Smooth muscle cell (in vitro differentiated cells): ENCODE measurements around the gene RHBG. TPM values are rescaled to one million over a fixed set of nuclear protein-coding genes. Genes with fewer than 3 reads are reported as not detected.

Source experiments
- DNase-seq: peaks from one replicate; lab custom pipeline; 2025; ENCODE audit not compliant: unreplicated experiment; lab: John Stamatoyannopoulos, UW
- H2AFZ ChIP-seq: fragments of 200-600 bp; sonication (generic); 2 replicates; pipeline ENCODE4 v1.6.0; 2016; ENCODE audit warnings: antibody characterized with exemption, low read depth, mild to moderate bottlenecking
- H3F3A ChIP-seq: fragments of 200-600 bp; sonication (generic); 2 replicates; pipeline ENCODE4 v1.6.0; 2017; ENCODE audit warnings: antibody characterized with exemption, low read depth
- H3K27ac ChIP-seq: fragments of 200-600 bp; sonication (generic); 2 replicates; pipeline ENCODE4 v1.5.1; 2016; ENCODE audit warnings: low read depth, mild to moderate bottlenecking
- H3K27me3 ChIP-seq: fragments of 200-600 bp; sonication (generic); 2 replicates; pipeline ENCODE4 v1.6.1; 2016; ENCODE audit warnings: low read depth, mild to moderate bottlenecking
- H3K36me3 ChIP-seq: fragments of 200-600 bp; sonication (generic); 2 replicates; pipeline ENCODE4 v1.5.1; 2016; ENCODE audit warnings: low read depth
- H3K4me1 ChIP-seq: fragments of 200-600 bp; sonication (generic); 2 replicates; pipeline ENCODE4 v1.5.1; 2016; ENCODE audit warnings: low read depth
- H3K4me2 ChIP-seq: fragments of 200-600 bp; sonication (generic); 2 replicates; pipeline ENCODE4 v1.6.0; 2016; ENCODE audit warnings: mild to moderate bottlenecking
- H3K4me3 ChIP-seq: fragments of 200-600 bp; sonication (generic); 2 replicates; pipeline ENCODE4 v1.5.1; 2016; ENCODE audit warnings: mild to moderate bottlenecking
- H3K79me2 ChIP-seq: fragments of 200-600 bp; sonication (generic); 2 replicates; pipeline ENCODE4 v1.6.0; 2016; ENCODE audit warnings: low read depth, mild to moderate bottlenecking
- H3K9ac ChIP-seq: fragments of 200-600 bp; sonication (generic); 2 replicates; pipeline ENCODE4 v1.6.0; 2016; ENCODE audit warnings: low read depth
- H3K9me3 ChIP-seq: fragments of 200-600 bp; sonication (generic); replicated peaks from 2 replicates; pipeline ENCODE4 v1.5.1; 2016; ENCODE audit warnings: low read depth
- H4K20me1 ChIP-seq: fragments of 200-600 bp; sonication (generic); 2 replicates; pipeline ENCODE4 v1.6.0; 2016; ENCODE audit warnings: low read depth
- WGBS: methylation state at CpG from one replicate; pipeline ENCODE4 v1.1.7; 2016; ENCODE audit warnings: low lambda C conversion rate; 5-methylcytosine and 5-hydroxymethylcytosine counted together
- polyA plus RNA-seq: library from polyadenylated mRNA; unstranded; fragments of >200 nt; fragmentation: Nextera tagmentation; extraction: Ambion mirVana; gene quantifications from 2 replicates; pipeline ENCODE4 v1.2.1, GENCODE V29; 2016
- total RNA-seq: library from RNA; depleted of rRNA; stranded (reverse); fragments of >200 nt; gene quantifications from 2 replicates; pipeline ENCODE4 v1.2.3, GENCODE V29; 2014
- TF ChIP-seq, protein P1 (sequence below): fragments of 200-600 bp; sonication (generic); IDR thresholded peaks from 2 replicates; pipeline ENCODE4 v1.5.1; 2017; ENCODE audit warnings: borderline replicate concordance, mild to moderate bottlenecking, antibody characterized with exemption; ENCODE audit not compliant: insufficient read depth, poor library complexity, severe bottlenecking

RHBG gene
- total and polyA plus RNA-seq, 2 experiments from 2014 or later: not detected

DNA sequence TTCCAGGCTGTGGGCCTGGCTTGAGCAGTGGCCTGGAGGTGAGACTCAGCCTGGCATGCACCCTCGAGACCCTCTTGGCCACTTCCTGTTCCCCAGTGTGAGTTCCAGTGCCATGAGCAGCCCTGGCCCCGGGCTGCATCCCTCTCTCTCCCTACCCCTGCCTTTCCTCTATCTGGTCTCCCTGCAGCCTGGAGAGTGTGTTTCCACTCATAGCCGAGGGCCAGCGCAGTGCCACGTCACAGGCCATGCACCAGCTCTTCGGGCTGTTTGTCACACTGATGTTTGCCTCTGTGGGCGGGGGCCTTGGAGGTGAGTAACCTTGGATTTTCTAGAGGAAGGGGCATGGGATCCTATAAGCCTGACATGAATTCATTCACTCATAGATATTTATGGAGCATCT lies 13.6 kb downstream of the RHBG start:
- Histone ChIP-seq H2AFZ (no peak overlapping the region), H3K79me2 (no peaks in the 10 kb centered on the region), H3K36me3 (no peaks in the 10 kb centered on the region), H3F3A (no peaks in the 10 kb centered on the region), H3K9me3 (no peaks in the 10 kb centered on the region), H3K4me2 (no peak overlapping the region), H3K4me1 (no peaks in the 10 kb centered on the region), H4K20me1 (no peaks in the 10 kb centered on the region), H3K4me3 (no peak overlapping the region), H3K9ac (no peak overlapping the region), H3K27ac (no peak overlapping the region), H3K27me3 (peaks cover 3% of the 10 kb centered on the region)
- 73% methylated on average over 7 of the region's 7 CpGs for WGBS
- no peak for DNase-seq
- TF ChIP-seq, protein P1, sequence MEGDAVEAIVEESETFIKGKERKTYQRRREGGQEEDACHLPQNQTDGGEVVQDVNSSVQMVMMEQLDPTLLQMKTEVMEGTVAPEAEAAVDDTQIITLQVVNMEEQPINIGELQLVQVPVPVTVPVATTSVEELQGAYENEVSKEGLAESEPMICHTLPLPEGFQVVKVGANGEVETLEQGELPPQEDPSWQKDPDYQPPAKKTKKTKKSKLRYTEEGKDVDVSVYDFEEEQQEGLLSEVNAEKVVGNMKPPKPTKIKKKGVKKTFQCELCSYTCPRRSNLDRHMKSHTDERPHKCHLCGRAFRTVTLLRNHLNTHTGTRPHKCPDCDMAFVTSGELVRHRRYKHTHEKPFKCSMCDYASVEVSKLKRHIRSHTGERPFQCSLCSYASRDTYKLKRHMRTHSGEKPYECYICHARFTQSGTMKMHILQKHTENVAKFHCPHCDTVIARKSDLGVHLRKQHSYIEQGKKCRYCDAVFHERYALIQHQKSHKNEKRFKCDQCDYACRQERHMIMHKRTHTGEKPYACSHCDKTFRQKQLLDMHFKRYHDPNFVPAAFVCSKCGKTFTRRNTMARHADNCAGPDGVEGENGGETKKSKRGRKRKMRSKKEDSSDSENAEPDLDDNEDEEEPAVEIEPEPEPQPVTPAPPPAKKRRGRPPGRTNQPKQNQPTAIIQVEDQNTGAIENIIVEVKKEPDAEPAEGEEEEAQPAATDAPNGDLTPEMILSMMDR: no peak

DNA sequence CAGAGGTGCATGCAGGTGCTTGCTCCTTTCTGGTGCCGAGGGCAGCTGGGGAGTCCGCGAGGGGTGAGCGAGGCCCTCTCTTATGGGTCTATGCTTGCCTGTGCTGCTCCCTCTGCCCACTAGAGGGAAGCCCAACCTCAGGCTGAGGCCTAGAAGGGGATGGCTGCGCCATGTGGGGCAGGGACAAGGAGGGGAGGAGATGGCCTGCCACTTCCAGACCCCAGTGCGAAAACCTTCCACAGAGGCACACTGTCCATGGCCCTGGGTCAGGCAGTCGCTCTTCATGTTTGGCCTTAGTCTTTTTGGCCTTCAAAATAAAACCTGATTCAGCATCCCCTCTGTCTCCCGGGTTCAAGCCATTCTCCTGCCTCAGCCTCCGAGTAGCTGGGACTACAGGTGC lies 14.0 kb downstream of the RHBG start:
- 48% methylated on average over 9 of the region's 9 CpGs for WGBS

DNA sequence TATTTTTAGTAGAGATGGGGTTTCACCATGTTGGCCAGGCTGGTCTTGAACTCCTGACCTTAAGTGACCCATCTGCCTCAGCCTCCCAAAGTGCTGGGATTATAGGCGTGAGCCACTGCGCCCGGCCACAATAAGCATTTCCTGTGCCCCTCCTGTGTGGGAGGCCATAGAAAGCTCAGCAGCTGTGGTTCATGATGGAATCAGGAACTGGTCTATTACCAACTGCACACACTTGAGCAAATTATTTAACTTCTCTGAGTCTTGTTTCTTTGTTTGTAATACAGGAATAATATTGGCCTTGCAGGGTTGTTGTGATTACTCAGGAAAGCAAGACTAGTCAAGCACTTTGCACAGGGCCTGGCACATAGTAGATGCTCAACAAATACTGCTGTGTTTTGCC lies 15.0 kb downstream of the RHBG start:
- H3K4me3 ChIP-seq: no peak overlapping the region
- TF ChIP-seq, protein P1: no peak
- H3K27me3 ChIP-seq: peaks cover 16% of the 10 kb centered on the region
- H4K20me1 ChIP-seq: no peaks in the 10 kb centered on the region
- H3K4me2 ChIP-seq: no peak overlapping the region
- H3K9ac ChIP-seq: no peak overlapping the region
- no peaks in the 10 kb centered on the region for H3K36me3 ChIP-seq
- WGBS: 76% methylated on average over 3 of the region's 3 CpGs
- no peaks in the 10 kb centered on the region for H3F3A ChIP-seq
- H3K27ac ChIP-seq: no peak overlapping the region
- peaks cover 5% of the 10 kb centered on the region for H3K4me1 ChIP-seq
- DNase-seq: no peak
- H2AFZ ChIP-seq: no peak overlapping the region
- no peaks in the 10 kb centered on the region for H3K9me3 ChIP-seq
- no peaks in the 10 kb centered on the region for H3K79me2 ChIP-seq

More for the DNA sequence above, 14.0 kb downstream of the RHBG start:
- H3K4me2 ChIP-seq: no peak overlapping the region
- no peaks in the 10 kb centered on the region for H3K79me2 ChIP-seq
- no peaks in the 10 kb centered on the region for H3K36me3 ChIP-seq
- H2AFZ ChIP-seq: no peak overlapping the region
- TF ChIP-seq, protein P1: peak; percentile 69
- H3K27ac ChIP-seq: no peak overlapping the region
- no peaks in the 10 kb centered on the region for H3F3A ChIP-seq
- no peak overlapping the region for H3K4me3 ChIP-seq
- H3K9me3 ChIP-seq: no peaks in the 10 kb centered on the region
- no peak overlapping the region for H3K9ac ChIP-seq
- H4K20me1 ChIP-seq: no peaks in the 10 kb centered on the region
- H3K27me3 ChIP-seq: peaks cover 7% of the 10 kb centered on the region
- DNase-seq: peak; percentile 5
- H3K4me1 ChIP-seq: peaks cover 3% of the 10 kb centered on the region

DNA sequence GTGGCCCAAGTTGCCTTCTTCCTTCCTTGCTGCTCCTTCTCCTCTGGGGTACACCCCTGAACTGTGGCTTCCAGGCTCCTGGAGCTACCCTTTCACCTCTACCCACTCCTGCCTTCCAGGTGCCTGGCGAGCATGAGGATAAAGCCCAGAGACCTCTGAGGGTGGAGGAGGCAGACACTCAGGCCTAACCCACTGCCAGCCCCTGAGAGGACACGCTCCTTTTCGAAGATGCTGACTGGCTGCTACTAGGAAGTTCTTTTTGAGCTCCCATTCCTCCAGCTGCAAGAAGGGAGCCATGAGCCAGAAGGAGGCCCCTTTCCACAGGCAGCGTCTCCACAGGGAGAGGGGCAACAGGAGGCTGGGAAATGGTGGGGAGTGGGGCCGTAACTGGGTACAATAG lies 15.6 kb downstream of the RHBG start:
- H3K9me3 ChIP-seq: no peaks in the 10 kb centered on the region
- peaks cover 6% of the 10 kb centered on the region for H3K4me1 ChIP-seq
- peaks cover 19% of the 10 kb centered on the region for H3K27me3 ChIP-seq
- WGBS: 94% methylated on average over 5 of the region's 5 CpGs
- DNase-seq: no peak
- H4K20me1 ChIP-seq: no peaks in the 10 kb centered on the region
- no peak overlapping the region for H3K27ac ChIP-seq
- H3K4me3 ChIP-seq: no peak overlapping the region
- H3K36me3 ChIP-seq: no peaks in the 10 kb centered on the region
- H3K4me2 ChIP-seq: no peak overlapping the region
- H3K9ac ChIP-seq: no peak overlapping the region
- no peak overlapping the region for H2AFZ ChIP-seq
- H3K79me2 ChIP-seq: no peaks in the 10 kb centered on the region
- H3F3A ChIP-seq: no peaks in the 10 kb centered on the region
- TF ChIP-seq, protein P1: no peak
